NCI-H526 (cell line): Measurements from ENCODE around the gene ZNF565.
"Not testable (repeated sequence)": the region's sequence is repeated elsewhere in the genome, so short reads cannot be mapped to it uniquely, and the experiment has no call there.

Source experiments
- DNase-seq, 2 experiments: peaks; one replicate each; lab custom pipeline; 2025; lab: John Stamatoyannopoulos, UW

Gene ZNF565

DNA sequence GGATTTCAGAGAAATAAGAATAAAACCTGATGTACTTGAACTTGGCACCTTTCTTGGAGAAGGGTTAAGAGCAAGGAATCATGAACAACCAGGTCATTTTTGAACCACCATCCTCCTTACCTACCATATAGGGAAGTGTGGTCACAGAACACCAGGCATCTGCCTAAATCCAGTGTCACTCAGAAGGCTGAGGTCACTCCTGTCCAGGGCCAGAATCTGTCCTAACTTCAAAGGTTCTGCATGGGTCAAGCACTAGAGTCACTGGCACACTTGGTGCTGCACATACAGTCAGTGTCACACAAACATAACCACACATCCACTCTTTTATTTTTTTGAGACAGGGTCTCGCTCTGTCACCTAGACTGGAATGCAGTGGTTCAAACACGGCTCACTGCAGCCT, 1.6 kb downstream of the ZNF565 start:
- DNase-seq = no peak

DNA sequence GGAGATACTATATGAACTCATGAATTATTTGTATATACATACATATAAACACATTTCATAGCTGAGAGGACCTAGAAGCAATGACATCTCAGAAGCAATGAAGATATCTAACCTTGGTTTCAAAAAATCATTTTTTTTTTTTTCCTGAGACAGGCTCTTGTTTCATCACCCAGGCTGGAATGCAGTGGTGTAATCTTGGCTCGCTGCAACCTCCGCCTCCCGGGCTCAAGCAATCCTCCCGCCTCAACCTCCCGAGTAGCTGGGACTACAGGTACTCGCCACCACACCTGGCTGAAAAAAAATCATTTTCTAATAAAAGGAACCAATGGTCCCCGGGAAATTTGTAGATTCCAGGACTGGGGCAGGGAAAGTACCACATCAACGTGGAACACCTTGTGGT, 4.0 kb downstream of the ZNF565 start:
- no peak for DNase-seq

DNA sequence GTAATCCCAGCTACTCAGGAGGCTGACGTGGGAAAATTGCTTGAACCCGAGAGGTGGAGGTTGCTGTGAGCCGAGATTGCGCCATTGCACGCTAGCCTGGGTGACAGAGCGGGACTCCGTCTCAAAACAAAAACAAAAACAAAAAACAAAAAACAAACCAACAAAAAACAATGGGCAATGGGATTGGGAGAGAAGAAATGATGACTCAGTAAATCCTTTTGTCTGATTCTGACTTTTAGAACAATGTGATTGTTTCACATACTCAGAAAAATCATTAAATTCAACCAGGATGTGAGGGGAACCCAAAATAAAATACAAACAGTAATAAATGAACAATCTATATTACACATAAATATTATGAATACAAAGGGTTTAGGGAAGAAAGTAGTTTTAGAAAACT, 5.1 kb downstream of the ZNF565 start:
- no peak for DNase-seq

DNA sequence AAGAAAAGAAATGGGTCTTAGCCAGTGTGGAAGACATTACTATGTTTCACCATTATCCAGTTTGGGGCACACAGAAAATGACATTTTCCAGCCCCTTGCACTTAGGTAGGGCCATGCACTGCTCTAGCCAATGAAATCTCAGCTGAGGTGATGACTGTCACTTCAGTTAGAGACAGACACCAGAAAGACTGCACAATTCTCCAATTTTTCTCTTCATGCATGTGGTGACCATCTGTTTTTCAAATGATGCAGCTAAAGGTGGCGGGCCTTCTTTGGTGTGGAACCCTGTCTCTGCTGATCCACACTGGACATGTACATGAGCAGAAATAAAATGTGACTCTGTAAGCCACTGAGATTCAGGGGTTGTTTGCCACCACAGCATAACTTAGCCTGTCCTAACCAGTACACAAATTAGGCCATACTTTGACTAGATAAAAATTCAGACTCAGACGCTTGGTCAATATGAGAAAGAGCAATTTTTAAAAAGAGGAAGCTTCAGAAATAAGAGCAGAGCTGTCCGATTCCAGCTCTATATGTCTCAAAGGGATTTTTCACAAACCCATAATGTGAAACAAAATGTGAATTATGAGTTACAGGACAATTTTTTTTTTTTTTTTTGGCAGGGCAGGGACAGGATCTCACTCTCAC, 6.7 kb downstream of the ZNF565 start:
- DNase-seq = no peak

DNA sequence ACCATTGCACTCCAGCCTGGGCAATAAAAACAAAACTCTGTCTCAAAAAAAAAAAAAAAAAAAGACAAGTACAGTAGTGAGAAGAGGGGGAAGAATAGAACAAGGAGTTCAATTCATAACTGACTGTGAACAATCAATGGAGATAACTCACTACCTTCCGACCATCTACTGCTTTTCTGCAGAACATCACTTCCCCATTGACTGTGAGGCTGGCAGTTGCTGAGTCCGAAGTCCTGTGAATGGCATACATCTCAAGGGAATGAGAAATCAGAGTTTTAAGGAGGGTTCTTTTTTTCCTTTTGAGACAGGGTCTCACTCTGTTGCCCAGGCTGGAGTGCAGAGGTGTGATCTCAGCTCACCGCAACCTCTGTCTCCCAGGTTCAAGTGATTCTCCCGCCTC, 11.2 kb downstream of the ZNF565 start:
- DNase-seq = no peak

DNA sequence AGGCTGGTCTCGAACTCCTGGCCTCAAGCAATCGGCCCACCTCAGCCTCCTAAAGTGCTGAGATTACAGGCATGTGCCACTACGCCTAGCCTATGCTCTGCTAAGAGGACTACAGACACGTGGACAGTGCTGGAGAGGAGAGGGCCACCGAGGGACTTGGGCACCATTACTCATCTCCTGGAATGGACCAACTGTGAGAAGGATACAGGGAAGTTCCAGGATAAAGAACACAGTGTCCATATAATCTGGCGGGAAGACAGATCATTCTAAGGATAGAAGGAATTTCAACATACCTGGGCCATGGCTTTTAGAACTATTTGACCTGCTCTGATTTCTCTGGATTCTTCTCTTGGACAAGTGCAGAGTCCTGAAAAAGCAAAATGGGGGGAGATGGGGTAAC, 12.8 kb downstream of the ZNF565 start:
- no peak for DNase-seq

DNA sequence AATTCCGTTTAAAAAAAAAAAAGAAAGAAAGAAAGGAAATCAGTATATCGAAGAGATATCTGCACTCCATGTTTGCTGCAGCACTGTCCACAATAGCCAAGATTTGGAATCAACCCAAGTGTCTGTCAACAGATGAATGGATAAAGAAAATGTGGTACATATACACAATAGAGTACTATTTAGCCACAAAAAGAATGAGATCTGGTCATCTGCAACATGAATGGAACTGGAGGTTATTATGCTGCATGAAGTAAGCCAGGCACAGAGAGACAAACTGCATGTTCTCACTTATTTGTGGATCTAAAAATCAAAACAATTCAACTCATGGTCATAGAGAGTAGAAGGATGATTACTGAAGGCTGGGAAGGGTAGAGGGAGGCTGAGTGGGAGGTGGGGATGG, 16.3 kb downstream of the ZNF565 start:
- DNase-seq = no peak

DNA sequence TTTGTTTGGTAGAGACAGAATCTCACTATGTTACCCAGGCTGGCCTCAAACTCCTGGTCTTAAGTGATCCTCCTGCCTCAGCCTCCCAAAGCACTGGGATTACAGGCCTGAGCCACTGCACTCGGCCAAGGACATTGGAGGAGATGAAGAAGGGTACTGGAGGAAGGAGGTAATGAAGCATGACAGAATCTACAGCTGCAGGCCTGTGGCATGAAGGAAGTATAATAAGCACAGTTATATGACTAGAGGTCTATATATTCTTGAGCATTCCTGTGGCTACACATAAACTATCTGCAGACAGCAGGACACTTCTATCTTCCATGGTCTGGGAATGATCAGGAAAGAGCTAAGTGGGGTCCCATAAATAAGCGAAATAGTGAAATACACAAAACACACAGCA, 18.2 kb downstream of the ZNF565 start:
- DNase-seq = no peak

DNA sequence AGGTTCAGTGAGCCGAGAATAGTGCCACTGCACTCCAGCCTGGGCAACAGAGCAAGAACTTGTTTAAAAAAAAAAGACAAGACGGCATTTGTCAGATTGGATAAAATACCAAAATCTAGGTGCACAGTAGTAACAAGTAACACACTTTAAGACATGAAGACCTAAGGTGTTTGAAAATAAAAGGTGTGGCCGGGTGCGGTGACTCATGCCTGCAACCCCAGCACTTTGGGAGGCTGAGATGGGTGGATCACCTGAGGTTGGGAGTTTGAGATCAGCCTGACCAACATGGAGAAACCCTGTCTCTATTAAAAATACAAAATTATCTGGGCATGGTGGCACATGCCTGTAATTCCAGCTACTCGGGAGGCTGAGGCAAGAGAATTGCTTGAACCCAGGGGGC, 27.7 kb downstream of the ZNF565 start:
- DNase-seq = not testable (repeated sequence)

DNA sequence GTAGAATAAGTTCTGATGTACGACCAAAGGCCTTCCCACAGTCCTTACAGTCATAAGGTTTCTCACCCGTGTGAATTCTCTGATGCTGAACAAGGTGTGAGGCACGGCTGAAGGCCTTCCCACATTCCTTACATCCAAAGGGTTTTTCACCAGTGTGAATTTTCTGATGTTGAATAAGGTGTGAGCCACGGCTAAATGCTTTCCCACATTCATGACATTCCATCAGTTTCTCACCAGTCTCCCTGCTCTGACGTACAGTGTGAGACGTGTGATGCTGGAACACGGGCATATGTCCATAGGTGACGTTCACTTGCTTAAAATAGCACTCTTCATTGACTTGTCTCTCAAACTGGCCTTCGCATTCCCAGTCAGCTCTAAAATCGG, 31.2 kb downstream of the ZNF565 start:
- DNase-seq = no peak

DNA sequence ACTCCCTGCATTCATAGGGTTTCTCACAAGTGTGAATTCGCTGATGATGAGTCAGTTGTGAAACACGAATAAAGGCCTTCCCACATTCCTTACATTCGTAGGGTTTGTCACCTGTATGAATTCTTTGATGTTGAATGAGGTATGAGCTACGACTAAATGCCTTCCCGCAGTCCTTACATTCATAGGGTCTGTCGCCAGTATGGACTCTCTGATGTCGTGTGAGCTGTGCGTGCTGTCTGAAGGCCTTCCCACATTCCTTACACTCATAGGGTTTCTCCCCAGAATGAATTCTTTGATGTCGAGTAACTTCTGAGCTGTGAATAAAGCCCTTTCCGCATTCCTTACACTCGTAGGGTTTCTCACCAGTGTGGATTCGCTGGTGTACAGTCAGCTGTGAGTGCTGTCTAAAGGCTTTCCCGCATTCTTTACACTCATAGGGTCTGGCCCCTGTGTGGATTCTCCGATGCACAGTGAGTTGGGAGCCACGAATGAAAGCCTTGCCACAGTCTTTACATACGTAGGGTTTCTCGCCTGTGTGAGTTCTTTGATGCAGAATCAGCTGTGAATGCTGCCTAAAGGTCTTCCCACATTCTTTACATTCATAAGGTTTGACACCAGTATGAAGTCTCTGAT, 31.7 kb downstream of the ZNF565 start:
- no peak for DNase-seq

DNA sequence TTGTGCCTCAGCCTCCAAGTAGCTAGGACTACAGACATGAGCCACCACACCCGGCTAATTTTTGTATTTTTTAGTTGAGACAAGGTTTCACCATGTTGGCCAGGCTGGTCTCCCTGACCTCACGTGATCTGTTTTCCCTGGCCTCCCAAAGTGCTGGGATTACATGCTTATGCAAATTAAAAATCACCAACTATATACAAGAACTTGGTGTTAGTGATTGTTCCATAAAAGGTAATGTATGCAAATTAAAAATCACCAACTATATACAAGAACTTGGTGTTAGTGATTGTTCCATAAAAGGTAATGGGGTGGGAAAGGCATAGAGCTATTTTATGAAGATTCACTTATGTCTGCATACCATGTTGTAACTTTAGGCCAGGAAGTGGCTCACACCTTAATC, 35.4 kb downstream of the ZNF565 start:
- peak; percentile 41 to 67 for DNase-seq

DNA sequence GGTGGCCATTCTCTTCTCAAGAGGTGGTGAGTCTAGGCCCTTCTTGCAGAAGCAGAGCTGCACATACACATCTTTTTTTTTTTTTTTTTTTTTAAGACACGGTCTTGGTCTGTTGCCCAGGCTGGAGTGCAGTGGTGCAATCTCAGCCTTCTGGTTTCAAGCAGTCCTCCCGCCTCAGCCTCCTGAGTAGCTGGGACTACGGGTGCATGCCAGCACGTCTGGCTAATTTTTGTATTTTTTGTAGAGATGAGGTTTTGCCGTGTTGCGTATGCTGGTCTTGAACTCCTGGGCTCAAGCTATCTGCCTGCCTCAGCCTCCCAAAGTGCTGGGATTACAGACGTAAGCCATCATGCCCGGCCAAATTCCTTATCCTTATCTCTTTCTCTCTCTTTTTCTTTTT, 40.6 kb downstream of the ZNF565 start:
- not testable (repeated sequence) for DNase-seq

DNA sequence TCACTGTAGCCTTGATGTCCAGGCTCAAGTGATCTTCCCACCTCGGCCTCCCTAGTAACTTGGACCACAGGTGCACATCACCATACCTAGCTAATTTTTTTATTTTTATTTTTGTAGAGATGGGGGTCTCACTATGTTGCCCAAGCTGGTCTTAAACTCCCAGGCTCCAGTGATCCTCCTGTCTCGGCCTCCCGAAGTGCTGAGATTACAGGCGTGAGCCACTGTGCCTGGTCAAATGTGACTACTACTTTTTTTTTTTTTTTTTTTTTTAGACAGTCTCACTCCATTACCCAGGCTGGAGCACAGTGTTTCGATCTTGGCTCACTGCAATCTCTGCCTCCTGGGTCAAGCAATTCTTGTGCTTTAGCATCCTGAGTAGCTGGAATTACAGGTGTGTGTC, 41.6 kb downstream of the ZNF565 start:
- no peak for DNase-seq

DNA sequence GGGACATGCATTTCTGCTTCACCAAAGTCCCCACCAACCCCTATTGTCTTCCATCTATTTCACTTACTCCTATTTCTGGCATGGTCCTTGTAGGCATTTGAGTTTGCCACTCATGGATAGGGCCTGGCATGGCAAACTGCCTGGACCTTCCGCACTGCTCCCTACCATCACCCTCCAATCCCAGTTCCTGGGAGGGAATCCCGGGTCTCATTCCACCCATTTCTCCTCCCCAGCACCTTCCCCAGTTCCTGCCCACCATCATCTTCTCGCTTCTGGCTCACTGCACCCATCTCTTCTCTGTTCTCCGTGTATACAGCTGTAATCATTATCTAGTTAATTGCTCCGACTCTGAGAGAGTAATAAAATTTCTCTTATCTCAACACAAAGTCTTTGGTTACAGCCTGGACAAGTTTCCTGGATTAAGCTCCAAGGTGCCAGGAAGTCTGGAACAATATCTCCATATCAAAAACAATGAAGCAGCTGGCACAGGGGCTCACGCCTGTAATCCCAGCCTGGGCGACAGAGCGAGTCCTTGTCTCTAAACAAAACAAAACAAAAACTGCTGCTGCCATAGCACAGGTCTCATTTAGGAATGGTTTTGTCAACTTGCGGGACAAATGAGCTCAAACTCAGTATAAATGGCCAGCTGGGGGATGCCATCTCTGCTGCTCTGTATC, 45.2 kb downstream of the ZNF565 start:
- peak; percentile 65 to 90 for DNase-seq

DNA sequence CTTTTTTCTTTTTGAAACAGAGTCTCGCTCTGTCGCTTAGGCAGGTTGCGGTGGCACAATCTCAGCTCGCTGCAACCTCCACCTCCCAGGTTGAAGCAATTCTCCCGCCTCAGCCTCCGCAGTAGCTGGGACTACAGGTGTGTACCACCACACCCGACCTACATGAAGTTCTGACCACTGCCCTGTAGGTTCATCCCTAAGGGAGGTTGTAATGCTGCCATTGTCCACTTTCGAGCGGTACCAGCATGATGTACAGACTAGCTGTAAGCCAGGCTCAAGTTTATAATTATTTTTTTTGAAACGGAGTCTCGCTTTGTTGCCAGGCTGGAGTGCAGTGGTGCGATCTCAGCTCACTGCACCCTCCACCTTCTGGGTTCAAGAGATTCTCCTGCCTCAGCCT, 50.7 kb downstream of the ZNF565 start:
- DNase-seq = no peak

DNA sequence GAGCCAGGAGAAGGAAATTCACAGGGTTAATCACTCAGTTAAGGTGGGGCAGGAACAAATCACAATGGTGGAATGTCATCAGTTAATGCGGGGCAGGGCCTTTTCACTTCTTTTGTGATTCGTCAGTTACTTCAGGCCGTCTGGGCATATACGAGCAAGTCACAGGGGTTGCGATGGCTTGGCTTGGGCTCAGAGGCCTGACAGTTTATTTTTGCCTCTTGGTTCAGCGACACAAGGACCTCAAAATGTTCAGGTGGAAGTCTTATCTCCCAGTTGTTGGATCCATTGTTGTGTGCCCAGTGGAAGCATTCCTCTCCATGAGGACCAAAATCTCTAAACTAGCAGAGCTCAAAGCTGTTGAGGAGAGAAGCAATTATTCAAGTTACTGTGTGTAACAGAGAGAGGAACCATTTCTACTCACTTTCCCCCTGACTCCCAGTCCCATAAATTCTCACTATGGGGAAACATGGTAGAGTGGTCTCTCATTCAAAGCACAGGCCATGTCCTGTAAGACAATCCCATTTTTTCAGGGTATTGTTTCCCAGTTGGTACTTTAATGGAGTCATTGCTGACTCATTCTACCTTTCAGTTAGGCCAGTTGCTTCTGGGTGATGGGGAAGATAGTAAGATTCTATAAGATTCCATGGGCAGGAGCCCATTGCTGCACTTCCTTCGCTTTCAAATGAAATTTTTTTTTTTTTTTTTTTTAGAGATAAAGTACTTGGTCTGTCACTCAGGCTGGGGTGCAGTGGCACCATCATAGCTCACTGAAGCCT, 53.5 kb downstream of the ZNF565 start:
- no peak for DNase-seq

DNA sequence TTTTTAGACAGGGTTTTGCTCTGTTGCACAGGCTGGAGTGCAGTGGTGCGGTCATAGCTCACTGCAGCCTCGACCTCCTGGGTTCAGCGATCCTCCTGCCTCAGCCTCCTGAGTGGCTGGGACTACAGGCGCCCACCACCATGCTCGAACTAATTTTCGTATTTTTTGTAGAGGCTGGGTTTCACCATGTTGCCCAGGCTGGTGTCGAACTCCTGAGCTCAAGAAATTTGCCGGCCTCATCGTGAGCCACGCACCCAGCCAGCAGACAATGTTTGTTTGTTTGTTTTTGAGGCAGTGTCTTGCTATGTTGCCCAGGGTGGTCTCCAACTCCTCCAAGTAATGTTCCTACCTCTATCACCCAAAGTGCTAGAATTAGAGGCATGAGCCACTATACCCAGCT, 61.3 kb downstream of the ZNF565 start:
- DNase-seq = no peak

DNA sequence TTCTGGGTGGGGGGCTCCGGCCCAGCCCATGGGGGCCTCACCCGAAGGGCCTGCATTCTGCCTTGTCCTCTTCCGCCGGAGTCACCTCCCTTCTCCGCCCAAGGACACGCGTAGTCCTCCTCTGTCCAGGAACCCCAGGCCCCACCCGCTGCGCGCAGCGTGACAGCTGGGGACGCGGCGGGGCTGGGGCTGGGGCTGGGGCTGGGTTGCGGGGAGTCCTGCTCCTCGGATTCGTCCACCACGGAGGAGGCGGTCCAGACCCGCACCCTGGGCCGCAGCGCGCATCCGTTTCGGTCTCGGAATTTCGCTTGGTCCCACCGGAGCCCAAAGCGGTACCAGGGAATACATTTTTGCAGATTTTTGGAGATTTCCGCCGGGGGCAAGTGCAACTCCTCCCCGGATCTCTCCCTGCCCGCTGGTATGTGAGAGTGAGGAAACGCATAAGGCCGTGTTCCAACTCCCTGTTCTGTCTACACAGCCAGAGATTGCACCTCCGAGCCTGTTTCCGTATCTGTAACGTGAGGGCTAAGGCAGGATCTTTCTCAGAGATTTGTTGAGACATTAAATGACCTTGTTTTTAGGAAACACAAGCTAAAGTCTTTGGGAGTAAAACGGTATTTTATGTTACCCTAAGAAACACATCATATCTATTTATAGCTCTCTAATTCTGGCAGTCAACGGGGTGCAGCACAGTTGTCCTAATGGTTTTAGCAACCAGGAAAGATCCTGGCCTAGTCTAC, 61.9 kb downstream of the ZNF565 start, which contains the start of gene COX7A1:
COX7A1 (minus strand) TSS at position 96 of the 740 bp plus-strand sequence; CDS start at position 56, 40 bp downstream.
- DNase-seq = no peak

DNA sequence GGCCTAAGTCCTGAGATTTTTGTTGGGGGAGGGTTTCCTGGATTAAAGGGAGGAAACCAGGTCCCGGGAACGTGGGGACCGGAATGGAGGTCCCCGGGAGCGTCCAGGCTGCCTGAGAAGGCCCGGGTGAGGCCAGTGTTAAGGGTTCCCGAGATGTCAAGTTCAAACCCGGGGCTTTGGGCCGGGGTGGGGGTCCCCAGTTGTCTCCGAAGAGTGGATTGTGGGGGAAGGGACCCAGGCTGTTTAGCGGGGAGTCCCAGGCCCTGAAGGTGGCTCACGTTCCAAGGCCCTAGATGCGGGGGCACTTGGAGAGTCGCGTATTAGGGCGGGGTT, 62.5 kb downstream of the ZNF565 start:
- no peak for DNase-seq

DNA sequence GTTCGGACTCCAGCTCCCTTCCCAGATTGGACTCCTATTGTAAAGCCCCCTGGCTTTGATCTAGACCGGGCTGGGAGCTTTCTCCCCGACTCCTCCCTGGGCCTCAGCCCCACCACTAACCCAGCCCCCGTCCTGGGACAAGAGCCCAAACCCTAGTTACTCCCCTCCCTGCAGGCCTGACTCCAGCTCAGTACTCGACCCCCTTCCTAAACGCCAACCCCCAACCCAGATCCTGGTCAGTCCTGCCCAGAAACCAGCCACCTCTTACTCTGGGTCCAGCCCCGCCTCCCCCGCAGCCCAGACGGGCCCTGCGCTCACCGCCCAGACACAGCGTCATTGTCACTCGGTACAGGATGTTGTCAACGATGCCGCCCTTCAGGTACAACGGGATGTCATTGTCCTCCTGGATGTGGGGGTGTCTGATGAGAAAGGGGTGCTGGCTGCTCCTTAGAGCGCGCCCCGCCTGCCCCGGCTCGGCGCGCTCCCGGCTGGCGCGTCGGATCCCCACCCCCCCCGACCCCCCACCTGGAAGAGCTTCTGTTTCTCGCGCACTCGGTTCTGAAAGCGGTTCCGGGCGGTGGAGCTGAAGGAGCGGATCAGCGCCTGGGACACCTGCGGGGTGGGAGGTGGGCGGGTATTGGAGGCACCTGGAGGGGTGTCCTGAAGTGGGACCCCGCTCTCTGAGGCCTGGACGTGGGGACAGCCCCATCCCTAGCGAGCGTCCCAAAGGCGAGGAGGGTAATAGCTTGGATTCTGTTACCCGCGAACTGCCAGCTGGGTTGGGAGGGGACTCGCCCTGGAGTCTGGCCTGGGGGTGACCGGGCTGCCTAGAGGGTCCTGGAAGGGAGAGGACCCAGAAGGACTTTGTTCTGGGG, 63.1 kb downstream of the ZNF565 start:
- DNase-seq = no peak
